NCI-H69 (cell line): ENCODE data around the gene PDX1.

Experiments
- DNase-seq: peaks from one replicate; lab custom pipeline; 2025; lab: John Stamatoyannopoulos, UW

PDX1 gene

GRCh38 chr13:27919934-27920676 is at the start of gene PDX1:
PDX1 (plus strand) TSS chr13:27920000; CDS start chr13:27920139, 139 bp downstream.
- DNase-seq, result peak; percentile 76

- DNase-seq, result no peak
Measured at GRCh38 chr13:27878274-27878673, 41.5 kb upstream of the PDX1 start.

DNA sequence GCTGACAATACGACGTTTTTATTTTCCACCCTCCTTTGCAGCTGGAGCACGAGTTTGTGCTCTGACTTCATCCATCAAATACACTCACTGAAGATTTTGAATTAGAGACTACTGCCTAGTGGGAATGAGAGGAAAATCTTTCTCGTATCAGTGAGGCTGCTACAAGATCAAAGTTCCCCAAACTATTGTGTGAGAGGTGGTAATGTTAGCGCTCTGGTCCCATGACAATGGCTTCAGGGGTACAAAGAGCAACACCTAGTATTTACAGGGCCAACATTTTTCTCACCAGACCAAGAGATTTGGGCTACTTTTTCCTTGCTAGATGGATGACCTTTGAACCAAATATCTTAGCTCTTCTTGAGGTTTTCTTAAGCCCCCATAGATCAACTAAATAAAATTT is 30.3 kb upstream of the PDX1 start:
- DNase-seq, result no peak

DNA sequence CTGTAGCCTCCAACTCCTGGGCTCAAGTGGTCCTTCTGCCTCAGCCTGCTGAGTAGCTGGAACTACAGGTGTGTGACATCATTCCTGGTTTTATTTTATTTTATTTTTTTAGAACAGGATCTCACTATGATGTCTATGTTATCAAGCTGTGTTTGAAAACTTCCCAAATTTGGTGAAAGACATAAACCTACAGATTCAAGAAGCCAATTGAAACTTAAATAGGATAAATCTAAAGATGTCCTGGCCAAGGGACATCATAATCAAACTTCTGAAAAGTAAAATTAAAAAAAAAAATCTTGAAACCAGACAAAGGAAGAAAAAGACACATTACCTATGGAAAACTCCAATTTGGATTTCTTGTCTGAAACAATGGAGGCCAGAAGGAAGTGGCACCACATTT is 23.1 kb upstream of the PDX1 start:
- no peak for DNase-seq

DNA sequence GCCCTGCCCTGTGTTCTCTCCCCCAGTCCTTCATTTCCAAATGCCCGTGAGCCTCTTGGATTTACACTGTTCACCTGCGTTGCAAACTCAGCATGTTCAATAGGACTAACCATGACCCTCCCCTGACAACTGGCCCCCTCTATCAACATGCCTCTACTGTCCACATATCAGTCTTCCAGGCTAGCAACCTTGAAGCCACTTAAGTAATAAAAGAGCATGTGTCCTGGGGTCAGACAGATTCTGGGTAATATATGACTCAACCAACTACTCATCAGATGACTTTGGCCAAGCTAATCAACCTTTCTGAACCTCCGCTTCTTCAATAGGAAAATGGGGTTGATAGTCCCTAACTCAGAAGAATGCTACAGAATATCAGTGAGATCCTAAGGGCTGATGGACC is 15.1 kb upstream of the PDX1 start:
- DNase-seq, result no peak

- DNase-seq, result no peak
Measured at GRCh38 chr13:27905650-27906049, 14.2 kb upstream of the PDX1 start.

DNA sequence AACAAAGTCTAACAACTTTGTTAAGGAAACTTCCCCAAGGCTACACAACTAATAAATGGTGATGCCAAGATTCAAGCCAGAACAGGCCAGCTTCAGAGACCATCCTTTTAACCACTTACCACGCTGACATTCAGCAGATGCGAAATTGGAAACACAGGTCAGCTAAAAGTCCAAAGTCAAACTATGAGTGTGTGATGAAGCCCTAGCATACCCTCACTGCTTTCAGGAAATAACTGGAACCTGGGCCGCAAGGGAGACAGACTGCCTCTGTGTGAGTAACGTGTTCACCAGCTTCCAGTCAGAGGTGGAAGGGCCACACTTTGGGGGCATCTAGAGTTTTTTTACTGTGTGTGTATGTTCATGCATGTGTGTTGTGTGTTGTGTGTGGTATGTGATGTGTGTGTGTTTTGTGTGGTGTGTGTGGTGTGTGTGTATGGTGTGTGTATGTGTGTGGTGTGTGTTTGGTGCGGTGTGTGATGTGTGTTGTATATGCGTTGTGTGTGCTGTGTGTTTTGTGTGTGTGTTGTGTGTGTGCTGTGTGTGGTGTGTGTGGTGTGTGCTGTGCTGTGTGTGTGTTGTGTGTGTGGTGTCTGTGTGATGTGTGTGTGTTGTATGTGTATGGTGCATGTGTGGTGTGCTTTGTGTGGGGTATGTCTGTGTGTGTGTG is 12.5 kb upstream of the PDX1 start:
- no peak for DNase-seq

- DNase-seq, result no peak
Measured at GRCh38 chr13:27909378-27909777, 10.4 kb upstream of the PDX1 start.

- no peak for DNase-seq
Measured at GRCh38 chr13:27911521-27911920, 8.3 kb upstream of the PDX1 start.

- no peak for DNase-seq
Measured at GRCh38 chr13:27913160-27913559, 6.6 kb upstream of the PDX1 start.

- no peak for DNase-seq
Measured at GRCh38 chr13:27915301-27916207, 4.2 kb upstream of the PDX1 start.

- DNase-seq, result peak; percentile 11
Measured at GRCh38 chr13:27917121-27917947, 2.5 kb upstream of the PDX1 start.

DNA sequence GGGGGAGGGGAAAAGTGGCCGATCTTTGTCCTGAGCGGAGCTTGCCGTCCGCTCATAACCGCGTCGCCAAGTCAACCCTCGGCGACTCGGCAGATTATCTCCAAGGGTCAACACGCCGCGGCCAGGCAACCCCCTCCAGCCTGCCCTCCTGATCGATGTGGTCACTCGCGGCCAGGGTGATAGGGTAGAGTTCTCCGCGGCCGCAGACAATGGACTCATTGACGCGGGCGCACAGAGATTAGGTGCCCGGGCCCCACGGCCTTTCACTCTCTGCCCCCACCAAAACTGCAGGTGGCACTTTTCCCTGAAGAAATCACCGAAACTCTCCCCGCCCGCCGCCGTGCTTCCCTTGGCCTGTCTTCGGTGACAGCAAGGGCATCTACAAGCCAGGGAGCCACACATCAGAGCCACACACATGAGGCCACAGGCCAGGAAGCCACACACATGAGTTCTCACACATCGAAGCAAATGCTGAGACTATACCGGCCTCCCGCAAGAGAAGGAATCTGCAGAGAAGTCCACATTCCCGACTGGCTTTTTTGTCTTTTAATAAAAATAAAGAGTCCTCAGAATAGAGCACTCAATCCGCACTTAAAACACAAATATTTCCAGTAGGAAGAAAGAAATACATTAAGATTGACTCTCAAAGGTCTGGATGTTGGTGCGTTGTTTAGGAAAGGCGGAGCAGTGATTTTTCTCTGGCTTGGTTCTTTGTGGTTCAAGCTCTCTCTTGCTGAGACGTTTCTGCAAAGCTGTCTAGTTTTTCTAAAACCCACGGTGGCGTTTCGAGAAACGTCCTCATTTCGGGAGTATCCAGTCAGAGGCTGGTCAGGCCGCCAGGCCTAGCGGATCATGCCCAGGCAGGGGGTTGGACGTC is 1.5 kb upstream of the PDX1 start:
- no peak for DNase-seq

DNA sequence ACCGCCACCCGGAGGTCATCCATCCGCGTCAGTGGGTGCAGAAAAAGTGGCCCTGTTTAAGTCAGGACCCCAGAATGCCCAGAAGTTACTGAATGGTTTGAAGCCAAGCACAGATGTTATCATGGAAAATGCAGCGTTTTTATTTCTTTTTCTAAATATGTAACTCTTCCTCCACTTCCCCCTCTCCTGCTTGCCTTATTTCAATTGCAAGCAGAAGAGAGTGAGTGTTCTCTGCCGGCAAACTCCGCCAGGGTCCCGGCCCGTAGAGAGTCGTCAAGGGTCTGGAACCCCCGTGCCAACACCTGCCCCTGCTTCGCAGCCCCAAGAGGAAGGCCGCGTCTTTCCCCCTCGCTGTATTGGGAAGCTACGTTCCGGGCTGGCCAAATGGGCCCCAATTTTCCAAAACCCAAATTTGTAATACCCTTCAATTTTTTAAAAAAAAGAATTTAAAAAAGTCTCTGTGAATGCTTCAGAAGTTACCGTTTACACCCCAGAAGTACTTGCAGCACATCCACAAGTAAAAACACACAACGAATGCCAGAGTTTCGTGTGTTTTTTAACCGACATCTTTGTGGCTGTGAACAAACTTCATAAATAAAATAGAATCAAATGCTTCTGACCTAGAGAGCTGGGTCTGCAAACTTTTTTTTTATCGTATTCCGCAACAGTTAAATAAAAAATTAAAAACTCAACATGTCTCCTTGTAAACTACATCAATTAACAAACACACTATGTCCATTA is 712 bp upstream of the PDX1 start:
- no peak for DNase-seq

DNA sequence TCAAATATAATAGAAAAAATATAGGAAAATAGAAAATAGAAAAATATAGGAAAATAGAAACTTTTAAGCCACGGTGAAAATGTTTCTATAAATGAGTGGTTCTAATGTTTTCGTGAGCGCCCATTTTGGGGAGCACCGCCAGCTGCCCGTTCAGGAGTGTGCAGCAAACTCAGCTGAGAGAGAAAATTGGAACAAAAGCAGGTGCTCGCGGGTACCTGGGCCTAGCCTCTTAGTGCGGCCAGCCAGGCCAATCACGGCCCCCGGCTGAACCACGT is 204 bp upstream of the PDX1 start:
- DNase-seq, result no peak

- DNase-seq, result peak; percentile 33
Measured at GRCh38 chr13:27920677-27921420, 1.0 kb downstream of the PDX1 start.

GRCh38 chr13:27921421-27921960 is 1.7 kb downstream of the PDX1 start:
- no peak for DNase-seq

- no peak for DNase-seq
Measured at GRCh38 chr13:27921961-27922882, 2.4 kb downstream of the PDX1 start.
